Peyer's patch (tissue), 4 donors: ENCODE data around the gene C1GALT1.

Source experiments
- CTCF ChIP-seq, 6 experiments: fragments of 450-650 bp in 4 of 6; fragments of 200-600 bp in 2 of 6; sonication (generic) in 1 of 6; IDR thresholded peaks; one replicate each; pipeline ENCODE4 v1.5.1; 2017 to 2019; ENCODE audit warnings: antibody characterized with exemption in 6 of 6, mild to moderate bottlenecking in 3 of 6, moderate library complexity in 1 of 6
- POLR2A ChIP-seq, 2 donors: fragments of 450-650 bp; IDR thresholded peaks; one replicate each; pipeline ENCODE4 v1.5.1; 2017; ENCODE audit warnings: antibody characterized with exemption in 2 of 2, mild to moderate bottlenecking in 2 of 2, moderate library complexity in 2 of 2

- TF ChIP-seq CTCF (IDR thresholded peaks at IDR 0.05) (peak in 3 of 6 experiments; percentile 5 to 27 (median 6)), POLR2A (IDR thresholded peaks at IDR 0.05) (no peak)
These were observed 707 bp upstream of the C1GALT1 start for GRCh38 chr7:7181519-7182155.
